Neutrophil (primary cell): ENCODE results near the gene BHLHA9.

Experiments
- H3K27ac ChIP-seq: fragments of 200-600 bp; sonication (generic); 2 replicates; pipeline ENCODE4 v1.5.1; 2016; ENCODE audit warnings: mild to moderate bottlenecking, moderate library complexity
- H3K27me3 ChIP-seq: fragments of 200-600 bp; sonication (generic); 2 replicates; pipeline ENCODE4 v1.6.0; 2016; ENCODE audit warnings: mild to moderate bottlenecking
- H3K36me3 ChIP-seq: fragments of 200-600 bp; sonication (generic); 2 replicates; pipeline ENCODE4 v1.5.1; 2017
- H3K4me1 ChIP-seq, 2 experiments: fragments of 200-600 bp in 1 of 2; sonication (generic) in 1 of 2; 1 replicate in 1 of 2; 2 replicates in 1 of 2; pipeline versions ENCODE4 v1.5.1 to v1.6.1; 2013 to 2016; ENCODE audit warnings: low read depth in 1 of 2, low read length in 1 of 2, mild to moderate bottlenecking in 1 of 2, moderate library complexity in 1 of 2; ENCODE audit not compliant: control insufficient read depth in 1 of 2, insufficient read depth in 1 of 2
- H3K4me3 ChIP-seq, 2 experiments: fragments of 200-600 bp in 1 of 2; sonication (generic) in 1 of 2; 1 replicate in 1 of 2; 2 replicates in 1 of 2; pipeline ENCODE4 v1.5.1; 2013 to 2016; ENCODE audit warnings: low read depth in 1 of 2, low read length in 1 of 2, mild to moderate bottlenecking in 1 of 2, moderate library complexity in 1 of 2
- H3K9me3 ChIP-seq: fragments of 200-600 bp; sonication (generic); 2 replicates; pipeline ENCODE4 v1.5.1; 2016
- CTCF ChIP-seq: fragments of 200-600 bp; sonication (generic); IDR thresholded peaks from 2 replicates; pipeline ENCODE4 v1.5.1; 2016; ENCODE audit warnings: antibody characterized with exemption

Gene BHLHA9

GRCh38 chr17:1270210-1271029 lies at the start of gene BHLHA9:
Gene BHLHA9, plus strand, starts transcription at chr17:1270444. Its CDS starts 120 bp downstream, at chr17:1270564.
- H3K9me3 ChIP-seq = no peaks in the 10 kb centered on the region
- H3K4me3 ChIP-seq = no peak within 1 kb of the TSS
- peaks cover 6 to 7% of the 10 kb centered on the region in 2 experiments for H3K4me1 ChIP-seq
- H3K27ac ChIP-seq = no peak within 1 kb of the TSS
- no peaks in the 10 kb centered on the region for H3K36me3 ChIP-seq
- TF ChIP-seq CTCF = no peak
- H3K27me3 ChIP-seq = peaks cover 97% of the 10 kb centered on the region

- H3K36me3 ChIP-seq = no peaks in the 10 kb centered on the region
- H3K27ac ChIP-seq = no peak overlapping the region
- H3K4me3 ChIP-seq = no peak overlapping the region
- no peak for TF ChIP-seq CTCF
- no peaks in the 10 kb centered on the region for H3K9me3 ChIP-seq
- H3K4me1 ChIP-seq = no peaks in the 10 kb centered on the region
- no peaks in the 10 kb centered on the region for H3K27me3 ChIP-seq
Measured at GRCh38 chr17:1221209-1221608, 49.0 kb upstream of the BHLHA9 start.

GRCh38 chr17:1222321-1222720 lies 47.9 kb upstream of the BHLHA9 start:
- peaks cover 9% of the 10 kb centered on the region for H3K27me3 ChIP-seq
- no peaks in the 10 kb centered on the region for H3K9me3 ChIP-seq
- H3K27ac ChIP-seq = no peak overlapping the region
- H3K36me3 ChIP-seq = no peaks in the 10 kb centered on the region
- H3K4me3 ChIP-seq = no peak overlapping the region
- no peaks in the 10 kb centered on the region for H3K4me1 ChIP-seq
- no peak for TF ChIP-seq CTCF

DNA sequence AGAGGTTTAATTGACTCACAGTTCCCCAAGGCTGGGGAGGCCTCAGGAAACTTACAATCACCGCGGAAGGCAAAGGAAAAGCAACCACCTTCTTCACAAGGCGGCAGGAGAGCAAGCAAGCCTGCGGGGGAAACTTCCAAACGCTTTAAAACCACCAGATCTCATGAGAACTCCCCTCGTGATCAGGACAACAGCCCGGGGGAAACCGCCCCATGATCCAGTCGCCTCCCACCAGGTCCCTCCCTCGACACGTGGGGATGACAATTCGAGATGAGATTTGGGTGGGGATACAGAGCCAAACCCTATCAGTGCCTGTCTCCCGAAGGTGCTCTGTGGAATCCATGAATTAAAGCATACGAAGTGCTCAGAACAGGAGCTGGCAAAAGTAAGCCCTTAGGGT lies 46.6 kb upstream of the BHLHA9 start:
- Histone ChIP-seq H3K27ac (no peak overlapping the region), H3K4me3 (no peak overlapping the region), H3K36me3 (no peaks in the 10 kb centered on the region), H3K4me1 (peaks cover 8 to 11% of the 10 kb centered on the region in 2 experiments), H3K27me3 (peaks cover 23% of the 10 kb centered on the region), H3K9me3 (no peaks in the 10 kb centered on the region)
- no peak for TF ChIP-seq CTCF

GRCh38 chr17:1224330-1224729 lies 45.9 kb upstream of the BHLHA9 start:
- peaks cover 11 to 15% of the 10 kb centered on the region in 2 experiments for H3K4me1 ChIP-seq
- H3K4me3 ChIP-seq = no peak overlapping the region
- TF ChIP-seq CTCF = no peak
- H3K36me3 ChIP-seq = no peaks in the 10 kb centered on the region
- H3K27me3 ChIP-seq = peaks cover 29% of the 10 kb centered on the region
- no peak overlapping the region for H3K27ac ChIP-seq
- H3K9me3 ChIP-seq = no peaks in the 10 kb centered on the region
